GM18951 (cell line): ENCODE measurements around the gene ZNF319.

Source experiments
- POLR2A ChIP-seq: IDR thresholded peaks from 4 replicates; pipeline ENCODE4 v1.6.1; 2011; ENCODE audit warnings: mild to moderate bottlenecking; ENCODE audit not compliant: insufficient read length, insufficient read depth; ENCODE audit errors: extremely low read depth
- in situ Hi-C: fragments of 300-500 bp; cut with MboI; formaldehyde crosslinking; loops from one replicate; pipeline ENCODE4 v1.12.0; 2022; ENCODE audit warnings: low sequenced_read_pairs, mixed read lengths, inconsistent platforms; ENCODE audit not compliant: unreplicated experiment

The ZNF319 gene

GRCh38 chr16:58031016-58031800 is 30.7 kb upstream of the ZNF319 start:
- in situ Hi-C loops = no loop called here
- no peak for TF ChIP-seq POLR2A

DNA sequence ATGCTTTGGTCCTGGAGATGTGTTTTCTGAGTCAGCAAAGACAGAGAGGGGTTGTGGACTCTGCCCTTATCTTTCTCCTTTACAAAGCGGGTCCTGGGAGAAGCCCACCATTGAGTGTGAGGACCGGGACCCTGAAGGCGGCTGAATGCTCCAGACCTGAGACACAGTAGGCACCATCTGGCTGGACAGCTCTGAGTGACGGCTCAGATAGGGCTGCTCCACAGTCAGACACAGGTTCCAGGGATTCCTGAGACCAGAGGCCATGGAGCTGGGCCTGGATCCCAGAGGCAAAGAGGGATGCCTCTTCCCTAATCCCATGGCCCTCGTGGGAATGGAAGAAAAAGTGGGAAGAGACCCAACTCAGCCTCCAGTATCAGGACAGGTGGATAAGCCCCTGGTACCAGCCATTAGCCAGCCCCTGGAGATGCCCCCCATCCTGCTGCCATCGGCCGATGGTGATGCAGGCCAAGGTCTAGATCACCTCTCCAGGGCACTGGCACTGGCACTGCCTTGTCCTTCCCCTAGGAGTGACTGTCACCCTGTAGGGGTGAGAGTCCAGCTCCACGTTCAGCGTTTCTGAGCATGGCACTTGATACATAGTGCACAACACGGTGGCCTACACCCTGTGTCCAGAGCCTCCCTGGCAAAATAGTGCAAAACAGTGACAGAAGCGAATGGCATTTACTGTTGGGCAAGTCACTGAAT is 29.8 kb upstream of the ZNF319 start:
- TF ChIP-seq POLR2A = no peak
- in situ Hi-C loops = no loop called here

DNA sequence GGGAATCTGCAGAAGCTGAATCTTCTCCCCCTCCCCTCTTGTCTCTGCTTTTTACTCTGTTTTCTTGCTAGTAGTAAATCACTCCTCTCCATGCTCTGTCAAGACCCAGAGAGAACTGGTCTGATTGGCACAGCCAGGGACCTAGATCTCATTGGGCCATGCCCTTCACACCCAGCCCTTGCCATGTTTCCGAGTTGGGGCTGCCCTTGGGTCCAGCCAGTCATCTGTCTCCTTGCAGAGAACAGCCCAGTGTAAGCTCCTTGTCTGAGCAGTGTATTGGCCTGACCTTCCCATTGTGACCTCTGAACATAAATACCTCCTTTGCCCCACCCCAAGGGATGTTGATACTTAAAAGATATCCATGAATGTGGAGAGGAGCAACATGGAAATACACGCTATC is 28.9 kb upstream of the ZNF319 start:
- no peak for TF ChIP-seq POLR2A
- in situ Hi-C loops = no loop called here

DNA sequence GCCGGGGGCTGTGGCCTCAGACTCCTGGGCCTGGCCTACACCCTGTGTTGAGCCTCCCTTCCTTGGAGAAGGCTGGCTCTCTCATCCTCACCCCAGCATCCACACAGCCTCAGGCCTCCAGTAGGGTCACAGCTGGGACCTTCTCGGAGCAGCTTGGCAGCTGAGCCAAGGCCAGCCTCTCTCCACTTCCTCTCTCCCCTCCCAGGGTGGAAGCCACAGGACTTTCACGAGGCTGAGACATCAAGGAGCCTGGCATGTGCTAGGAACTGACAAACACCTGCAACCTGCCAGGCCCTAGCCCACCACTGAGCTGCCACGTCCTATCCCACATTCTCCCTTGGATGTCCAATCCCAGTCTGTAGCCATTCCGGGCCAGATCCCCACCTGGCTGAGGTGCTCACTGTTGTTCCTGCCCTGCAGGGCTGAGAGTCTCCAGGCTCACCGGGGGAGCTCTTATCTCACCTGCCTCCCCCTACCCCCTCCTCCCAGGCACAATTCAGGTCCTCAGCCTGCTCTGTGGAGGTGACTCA is 28.1 kb upstream of the ZNF319 start:
- in situ Hi-C loops = no loop called here
- TF ChIP-seq POLR2A = no peak

DNA sequence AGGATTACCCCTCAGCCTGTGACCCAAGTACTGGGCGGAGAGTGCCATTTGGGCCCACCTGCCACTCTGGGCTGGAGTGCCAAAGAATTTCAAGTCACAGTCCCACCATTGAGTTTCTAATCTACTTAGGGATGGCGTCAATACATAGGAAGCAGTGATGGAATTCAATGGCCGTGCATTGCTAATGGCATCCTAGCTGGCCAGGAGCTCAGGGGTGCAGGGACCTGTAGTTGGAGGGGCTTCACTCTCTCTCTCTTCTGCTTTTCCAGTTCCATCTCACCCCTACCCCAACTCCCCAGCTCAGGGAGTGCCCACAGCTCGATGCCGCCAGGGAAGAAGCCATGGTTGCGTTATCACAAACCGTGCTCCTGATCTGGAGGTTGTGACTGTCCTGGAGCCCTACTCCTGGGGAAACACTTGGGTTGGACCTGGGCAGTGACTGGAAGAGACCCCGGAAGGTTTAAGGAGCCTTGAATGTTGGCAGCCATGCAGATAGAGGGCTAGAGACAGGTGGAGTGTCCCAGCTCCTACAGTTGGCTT is 27.5 kb upstream of the ZNF319 start:
- in situ Hi-C loops = no loop called here
- TF ChIP-seq POLR2A = no peak

GRCh38 chr16:58027161-58027915 is 26.9 kb upstream of the ZNF319 start:
- in situ Hi-C loops = no loop called here
- no peak for TF ChIP-seq POLR2A

GRCh38 chr16:58026705-58027160 is 26.3 kb upstream of the ZNF319 start:
- TF ChIP-seq POLR2A = no peak

DNA sequence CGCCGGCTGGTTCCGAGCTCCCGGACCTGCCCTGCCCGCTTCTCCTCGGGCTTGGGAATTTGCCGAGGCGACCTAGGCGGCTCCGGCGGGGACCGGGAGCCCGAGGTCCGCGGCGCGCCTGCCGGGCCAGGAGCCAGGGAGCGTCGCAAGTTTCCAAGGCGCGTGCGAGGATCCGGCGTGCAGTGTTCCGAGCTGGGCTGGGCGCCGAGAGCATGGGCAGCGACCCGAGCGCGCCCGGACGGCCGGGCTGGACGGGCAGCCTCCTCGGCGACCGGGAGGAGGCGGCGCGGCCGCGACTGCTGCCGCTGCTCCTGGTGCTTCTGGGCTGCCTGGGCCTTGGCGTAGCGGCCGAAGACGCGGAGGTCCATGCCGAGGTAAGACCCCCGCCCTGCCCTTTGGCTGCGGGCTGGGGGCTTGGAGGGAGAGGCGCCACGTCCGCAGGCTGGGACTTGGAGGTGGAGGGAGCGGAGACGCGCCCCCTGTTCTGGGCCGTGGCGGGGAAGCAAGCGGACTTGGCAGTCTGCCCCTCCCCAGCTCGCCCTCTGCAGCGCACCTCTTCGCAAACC is 25.8 kb upstream of the ZNF319 start:
- no peak for TF ChIP-seq POLR2A
- in situ Hi-C loops = no loop called here

More at GRCh38 chr16:58026705-58027160, 26.3 kb upstream of the ZNF319 start:
- in situ Hi-C loops = no loop called here

DNA sequence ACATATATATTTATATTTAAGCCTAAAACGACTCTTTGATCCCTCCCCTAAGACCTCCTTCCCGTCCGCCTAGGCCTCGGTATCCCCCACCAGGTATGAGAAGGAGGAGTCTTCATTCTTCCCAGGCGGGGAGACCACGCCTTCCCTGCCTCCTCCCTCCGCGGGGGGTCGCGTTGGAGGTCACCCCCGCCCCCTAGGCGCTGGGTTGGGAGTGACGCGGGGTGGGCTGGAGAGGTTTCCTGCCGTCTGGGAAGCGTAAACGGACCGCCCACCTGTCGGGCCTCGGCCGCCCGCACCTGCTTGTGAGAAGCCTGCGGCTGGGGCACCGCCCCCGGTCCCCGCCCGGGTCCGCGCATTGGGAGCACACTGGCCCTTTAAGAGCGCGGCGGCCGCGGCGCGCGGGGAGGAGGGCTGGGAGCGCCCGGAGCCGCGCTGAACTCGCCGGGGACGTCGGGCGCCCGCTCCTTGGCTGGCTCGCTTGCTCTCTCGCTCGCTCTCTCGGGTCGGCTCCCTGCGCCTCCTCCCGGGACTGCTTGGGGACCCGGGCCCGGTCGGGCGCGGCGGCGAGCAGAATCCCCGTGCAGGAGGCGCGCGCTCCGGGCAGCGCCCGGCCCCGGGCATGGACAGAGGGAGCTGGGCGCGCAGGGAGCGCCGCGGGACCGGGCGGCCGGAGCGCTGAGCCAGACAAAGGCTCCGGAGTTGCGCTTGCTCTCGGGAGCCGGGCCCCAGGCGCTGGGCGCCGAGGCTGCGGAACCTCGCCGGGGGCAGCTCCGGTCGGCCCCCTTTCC is 25.1 kb upstream of the ZNF319 start, which contains the start of gene MMP15:
TSS of gene MMP15 (plus strand) at position 404 of the 788 bp plus-strand sequence. CDS start 597 bp downstream, outside the sequence.
- no peak for TF ChIP-seq POLR2A
- in situ Hi-C loops = no loop called here

- TF ChIP-seq POLR2A = no peak
- in situ Hi-C loops = loop anchor here (25.0 kb wide), 2 partner anchors 263 to 463 kb away; partner anchors contain the start of gene PRSS54
Measured at GRCh38 chr16:58024486-58025350, 24.2 kb upstream of the ZNF319 start.
